ENCODE data around the gene RNU6-9. TPM values are rescaled to one million over a fixed set of nuclear protein-coding genes. Genes with fewer than 3 reads are reported as not detected.

RNU6-9 gene
- total and polyA plus RNA-seq, 12 donors: not detected

DNA sequence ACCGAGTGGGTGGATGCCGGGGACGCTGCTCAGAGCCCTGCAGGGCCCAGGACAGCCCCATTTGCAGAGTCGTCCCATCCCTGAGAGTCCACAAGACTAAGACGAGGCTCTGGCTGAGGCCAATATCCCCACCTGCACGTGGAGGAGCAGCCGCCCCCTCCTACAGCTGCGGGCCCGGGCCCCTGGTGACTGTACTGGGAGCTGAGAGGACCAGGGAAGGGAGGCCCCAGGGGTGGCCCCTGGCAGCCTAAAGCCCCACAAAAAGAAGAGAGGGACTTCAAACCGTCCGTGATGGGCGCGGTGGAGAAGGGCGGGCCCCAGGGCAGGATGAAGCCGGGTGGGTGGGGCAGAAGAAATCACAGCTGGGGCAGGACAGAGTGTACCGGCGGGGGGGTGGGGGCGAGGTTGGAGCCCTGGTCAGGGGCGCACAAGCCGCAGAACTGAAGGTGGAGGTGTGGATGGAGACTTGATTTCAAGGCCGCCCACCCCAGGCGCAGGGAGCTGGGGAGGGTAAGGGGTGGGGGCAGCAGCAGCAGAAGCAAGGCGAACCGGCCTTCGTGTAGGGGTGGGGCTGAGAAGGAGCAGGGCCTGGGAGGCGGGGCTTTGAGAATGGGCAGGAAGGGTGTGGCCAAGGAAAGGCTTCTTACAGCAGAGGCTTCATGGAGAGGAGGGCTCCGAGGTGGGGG, 20.9 kb upstream of the RNU6-9 start:
- DNase-seq (peak in 1 of 2 donors; percentile 50), ATAC-seq (peak in 3 of 8 donors; percentile 20 to 37 (median 35))
- TF ChIP-seq, protein P1, sequence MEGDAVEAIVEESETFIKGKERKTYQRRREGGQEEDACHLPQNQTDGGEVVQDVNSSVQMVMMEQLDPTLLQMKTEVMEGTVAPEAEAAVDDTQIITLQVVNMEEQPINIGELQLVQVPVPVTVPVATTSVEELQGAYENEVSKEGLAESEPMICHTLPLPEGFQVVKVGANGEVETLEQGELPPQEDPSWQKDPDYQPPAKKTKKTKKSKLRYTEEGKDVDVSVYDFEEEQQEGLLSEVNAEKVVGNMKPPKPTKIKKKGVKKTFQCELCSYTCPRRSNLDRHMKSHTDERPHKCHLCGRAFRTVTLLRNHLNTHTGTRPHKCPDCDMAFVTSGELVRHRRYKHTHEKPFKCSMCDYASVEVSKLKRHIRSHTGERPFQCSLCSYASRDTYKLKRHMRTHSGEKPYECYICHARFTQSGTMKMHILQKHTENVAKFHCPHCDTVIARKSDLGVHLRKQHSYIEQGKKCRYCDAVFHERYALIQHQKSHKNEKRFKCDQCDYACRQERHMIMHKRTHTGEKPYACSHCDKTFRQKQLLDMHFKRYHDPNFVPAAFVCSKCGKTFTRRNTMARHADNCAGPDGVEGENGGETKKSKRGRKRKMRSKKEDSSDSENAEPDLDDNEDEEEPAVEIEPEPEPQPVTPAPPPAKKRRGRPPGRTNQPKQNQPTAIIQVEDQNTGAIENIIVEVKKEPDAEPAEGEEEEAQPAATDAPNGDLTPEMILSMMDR (IDR thresholded peaks at IDR 0.05): no peak
- H3K4me3 ChIP-seq: peak overlapping the region in 1 of 10 donors; percentile 18
- WGBS, 2 donors: 82 to 83% methylated on average over 26 to 27 of the region's 27 CpGs
- H3K27ac ChIP-seq: peak overlapping the region in 2 of 10 donors; percentile 52 to 71
- no peaks in the 10 kb centered on the region for H3K9me3 ChIP-seq
- intact Hi-C loops (cut with DNase I): loop anchor here in 1 of 10 donors (5.0 kb wide), 1 partner anchor 35 kb away; no protein-coding TSS in a partner anchor
- H3K36me3 ChIP-seq: peaks cover 0 to 85% (median 24%) of the 10 kb centered on the region in 9 donors
- H3K4me1 ChIP-seq: peaks cover 0 to 40% (median 8%) of the 10 kb centered on the region in 9 donors
- H3K27me3 ChIP-seq: no peaks in the 10 kb centered on the region

DNA sequence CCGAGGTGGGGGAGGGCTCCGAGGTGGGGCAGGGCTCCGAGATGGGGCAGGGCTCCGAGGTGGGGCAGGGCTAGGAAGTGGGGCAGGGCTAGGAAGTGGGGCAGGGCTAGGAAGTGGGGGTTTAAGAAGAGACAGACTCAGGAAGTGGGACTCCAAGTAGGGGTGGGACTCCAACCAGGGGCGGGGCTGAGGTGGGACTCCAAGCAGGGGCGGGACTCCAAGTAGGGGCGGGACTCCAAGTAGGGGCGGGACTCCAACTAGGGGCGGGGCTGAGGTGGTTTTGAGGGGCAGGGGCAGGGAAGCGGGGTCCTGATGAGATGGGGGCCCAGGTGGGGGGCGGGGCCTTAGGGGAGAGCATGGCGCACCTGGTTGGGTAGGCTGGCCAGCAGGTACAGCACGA, 20.2 kb upstream of the RNU6-9 start:
- WGBS, 2 donors: 90 to 95% methylated on average over 9 to 13 of the region's 13 CpGs
- H3K4me1 ChIP-seq: peaks cover 0 to 34% (median 8%) of the 10 kb centered on the region in 9 donors
- intact Hi-C loops (cut with DNase I): loop anchor here in 1 of 10 donors (5.0 kb wide), 1 partner anchor 34 kb away; no protein-coding TSS in a partner anchor
- no peak for DNase-seq
- no peaks in the 10 kb centered on the region for H3K9me3 ChIP-seq
- H3K27ac ChIP-seq: no peak overlapping the region
- H3K27me3 ChIP-seq: no peaks in the 10 kb centered on the region
- no peak overlapping the region for H3K4me3 ChIP-seq
- TF ChIP-seq, protein P1 (IDR thresholded peaks at IDR 0.05): no peak
- no peak for ATAC-seq
- H3K36me3 ChIP-seq: peaks cover 0 to 79% (median 24%) of the 10 kb centered on the region in 9 donors

- intact Hi-C loops (cut with DNase I): loop anchor here in 1 of 10 donors (5.0 kb wide), 1 partner anchor 34 kb away; no protein-coding TSS in a partner anchor
- TF ChIP-seq, protein P1 (IDR thresholded peaks at IDR 0.05): no peak
Observed at GRCh38 chr19:873561-874041, 19.7 kb upstream of the RNU6-9 start.

GRCh38 chr19:875265-875879, 17.9 kb upstream of the RNU6-9 start:
- DNase-seq: no peak
- TF ChIP-seq, protein P1 (IDR thresholded peaks at IDR 0.05): no peak
- H3K9me3 ChIP-seq: no peaks in the 10 kb centered on the region
- intact Hi-C loops (cut with DNase I): no loop called here
- WGBS, 2 donors: 93 to 95% methylated on average over 28 of the region's 28 CpGs
- ATAC-seq: no peak
- H3K4me1 ChIP-seq: peaks cover 0 to 15% (median 0%) of the 10 kb centered on the region in 9 donors
- no peaks in the 10 kb centered on the region for H3K27me3 ChIP-seq
- no peak overlapping the region for H3K4me3 ChIP-seq
- peaks cover 0 to 64% (median 20%) of the 10 kb centered on the region in 9 donors for H3K36me3 ChIP-seq
- H3K27ac ChIP-seq: no peak overlapping the region

More at GRCh38 chr19:873561-874041, 19.7 kb upstream of the RNU6-9 start:
- no peaks in the 10 kb centered on the region for H3K9me3 ChIP-seq
- H3K27me3 ChIP-seq: no peaks in the 10 kb centered on the region
- H3K4me1 ChIP-seq: peaks cover 0 to 29% (median 3%) of the 10 kb centered on the region in 9 donors
- H3K27ac ChIP-seq: no peak overlapping the region
- peaks cover 0 to 74% (median 20%) of the 10 kb centered on the region in 9 donors for H3K36me3 ChIP-seq
- DNase-seq (no peak), ATAC-seq (no peak)
- no peak overlapping the region for H3K4me3 ChIP-seq
- 94% methylated on average over 22 of the region's 22 CpGs for WGBS, 2 donors

Data from heart right ventricle (tissue), 16 donors.